HG03432 (cell line): ENCODE data around the gene UBN1.

Experiments used
- ATAC-seq: cut with Tn5 transposase; IDR thresholded peaks from one replicate; pipeline ENCODE4 v1.9.1; 2021; ENCODE audit warnings: mild to moderate bottlenecking, moderate library complexity; ENCODE audit not compliant: unreplicated experiment

UBN1 gene

GRCh38 chr16:4900036-4900435 is 52.8 kb downstream of the UBN1 start:
- ATAC-seq, result no peak

GRCh38 chr16:4900750-4901149 is 53.5 kb downstream of the UBN1 start:
- ATAC-seq, result no peak

- ATAC-seq, result no peak
These were observed 54.8 kb downstream of the UBN1 start for GRCh38 chr16:4902038-4902437.

- ATAC-seq, result no peak
These were observed 57.0 kb downstream of the UBN1 start for GRCh38 chr16:4904108-4904941.

GRCh38 chr16:4904942-4905615 is 57.8 kb downstream of the UBN1 start:
- ATAC-seq, result no peak

GRCh38 chr16:4908854-4909401 is 61.6 kb downstream of the UBN1 start:
- no peak for ATAC-seq

- no peak for ATAC-seq
These were observed 62.5 kb downstream of the UBN1 start for GRCh38 chr16:4909825-4910224.

GRCh38 chr16:4910828-4911227 is 63.5 kb downstream of the UBN1 start:
- no peak for ATAC-seq

GRCh38 chr16:4911970-4912386 is 64.7 kb downstream of the UBN1 start:
- no peak for ATAC-seq

GRCh38 chr16:4913130-4913773 is 66.0 kb downstream of the UBN1 start:
- no peak for ATAC-seq

GRCh38 chr16:4913774-4914525 is 66.7 kb downstream of the UBN1 start:
- ATAC-seq, result no peak

- ATAC-seq, result no peak
These were observed 67.4 kb downstream of the UBN1 start for GRCh38 chr16:4914528-4915225.

GRCh38 chr16:4915226-4915761 is 68.0 kb downstream of the UBN1 start:
- ATAC-seq, result no peak

- ATAC-seq, result no peak
These were observed 69.8 kb downstream of the UBN1 start for GRCh38 chr16:4917117-4917516.

- ATAC-seq, result no peak
These were observed 71.5 kb downstream of the UBN1 start for GRCh38 chr16:4918781-4919251.

- ATAC-seq, result no peak
These were observed 73.5 kb downstream of the UBN1 start for GRCh38 chr16:4920826-4921225.

- no peak for ATAC-seq
These were observed 75.6 kb downstream of the UBN1 start for GRCh38 chr16:4922721-4923342.

- no peak for ATAC-seq
These were observed 76.6 kb downstream of the UBN1 start for GRCh38 chr16:4923853-4924252.

- no peak for ATAC-seq
These were observed 77.5 kb downstream of the UBN1 start for GRCh38 chr16:4924593-4925292.
